ENCODE measurements around the gene KIAA0319L.

The KIAA0319L gene

DNA sequence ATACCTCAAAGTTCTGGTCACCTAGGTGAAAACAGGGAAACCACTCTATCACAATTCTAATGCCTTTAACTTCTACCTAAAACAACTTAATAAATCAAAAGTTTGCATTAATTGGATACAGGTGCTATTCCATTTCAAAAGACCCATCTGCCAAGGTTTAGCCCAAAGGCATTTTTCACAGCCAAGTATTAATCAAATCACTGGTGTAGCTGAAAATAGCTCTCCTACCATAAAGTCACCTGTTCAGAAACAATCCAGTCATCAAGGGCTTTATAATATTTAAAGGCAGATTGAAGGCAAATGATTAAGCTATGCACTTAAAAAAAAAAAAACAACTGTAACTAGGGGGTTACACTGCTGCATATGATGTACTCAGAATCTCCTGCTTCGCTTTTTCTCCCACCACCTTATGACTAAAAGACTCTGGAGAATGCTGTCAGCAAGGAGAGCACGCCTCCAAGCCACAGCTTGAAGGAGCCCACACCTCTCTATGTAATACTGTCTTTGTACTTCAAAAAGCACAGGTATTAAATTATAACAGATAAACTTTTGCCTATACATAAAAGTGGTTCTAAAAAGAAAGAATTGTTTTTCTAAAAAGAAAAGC, 20.5 kb downstream of the KIAA0319L start:
- no peak for DNase-seq (ENCODE audit: low read depth)

DNA sequence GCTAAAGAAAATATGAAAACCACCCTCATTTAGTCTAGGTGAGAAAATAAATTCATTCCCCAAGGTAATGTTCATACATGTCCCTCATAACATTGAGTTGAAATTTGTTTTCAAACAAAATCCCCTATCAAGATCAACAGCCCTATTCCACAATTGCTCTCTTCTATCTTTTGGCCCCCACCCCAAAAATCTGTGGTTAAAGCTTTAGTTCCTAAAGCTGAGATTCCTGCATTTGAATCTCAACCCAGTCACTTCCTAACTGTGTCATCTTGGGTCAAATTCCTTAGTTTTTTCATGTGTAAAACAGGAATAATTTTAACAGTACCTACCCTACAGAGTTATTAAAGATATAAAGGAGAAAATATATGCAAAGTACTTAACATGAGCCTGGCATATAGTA, 22.0 kb downstream of the KIAA0319L start:
- DNase-seq (ENCODE audit: low read depth): no peak

DNA sequence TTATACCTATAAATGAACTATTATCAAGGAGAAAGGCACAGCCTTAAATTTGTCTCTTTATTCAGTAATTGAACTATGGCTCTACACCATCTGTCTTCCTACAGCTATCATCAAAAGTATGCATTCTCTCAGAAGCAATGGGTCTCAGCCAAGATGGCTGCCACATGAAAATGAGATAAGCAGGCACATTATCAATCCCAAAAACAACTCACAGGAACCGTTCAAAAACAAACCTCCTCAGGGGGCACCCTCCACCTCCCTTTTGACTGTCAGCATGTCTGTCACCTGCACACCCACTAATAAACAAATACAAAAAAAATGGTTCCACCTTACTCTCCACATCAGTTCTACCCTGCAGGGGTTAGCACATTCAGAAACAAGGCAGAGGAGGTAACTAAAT, 23.6 kb downstream of the KIAA0319L start:
- DNase-seq (ENCODE audit: low read depth): no peak

- DNase-seq (ENCODE audit: low read depth): no peak
Measured at GRCh38 chr1:35532497-35533223, 24.5 kb downstream of the KIAA0319L start.

GRCh38 chr1:35531368-35531767, 25.8 kb downstream of the KIAA0319L start:
- no peak for DNase-seq (ENCODE audit: low read depth)

DNA sequence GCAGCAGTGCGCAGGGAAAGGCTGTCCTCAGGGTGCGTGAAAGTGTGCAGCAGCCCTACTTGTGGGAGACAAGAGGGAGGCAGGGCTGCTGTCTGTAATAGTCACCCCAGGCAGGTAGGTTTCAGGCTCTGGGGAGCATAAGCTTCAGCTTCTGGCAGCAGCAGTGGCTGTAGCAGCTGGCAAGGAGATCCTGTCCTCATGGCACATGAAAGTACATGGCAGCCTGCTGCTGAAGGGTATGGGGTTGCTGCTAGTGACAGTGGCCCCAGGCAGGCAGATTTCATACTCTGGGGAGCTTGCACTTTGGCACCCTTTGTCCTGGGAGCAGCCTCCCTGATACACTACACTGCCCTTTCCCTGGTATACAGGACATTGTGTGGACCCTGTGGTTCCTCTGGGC, 26.3 kb downstream of the KIAA0319L start:
- DNase-seq (ENCODE audit: low read depth): no peak

DNA sequence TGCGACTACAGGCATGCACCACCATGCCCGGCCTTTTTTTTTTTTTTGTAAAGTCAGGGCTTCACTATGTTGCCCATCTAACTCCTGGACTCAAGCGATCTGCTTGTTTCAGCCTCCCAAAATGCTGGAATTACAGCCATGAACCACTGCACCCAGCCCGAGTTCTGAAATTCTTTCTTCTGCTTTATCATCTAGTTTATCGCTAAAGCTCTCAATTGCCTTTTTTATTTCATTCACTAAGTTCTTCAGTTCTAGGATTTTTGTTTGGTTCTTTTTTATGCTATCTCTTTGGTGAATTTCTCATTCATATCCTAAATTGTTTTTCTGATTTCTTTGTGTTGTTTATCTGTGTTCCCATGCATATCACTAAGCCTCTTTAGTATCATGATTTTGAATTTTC, 27.0 kb downstream of the KIAA0319L start:
- DNase-seq (ENCODE audit: low read depth): no peak

DNA sequence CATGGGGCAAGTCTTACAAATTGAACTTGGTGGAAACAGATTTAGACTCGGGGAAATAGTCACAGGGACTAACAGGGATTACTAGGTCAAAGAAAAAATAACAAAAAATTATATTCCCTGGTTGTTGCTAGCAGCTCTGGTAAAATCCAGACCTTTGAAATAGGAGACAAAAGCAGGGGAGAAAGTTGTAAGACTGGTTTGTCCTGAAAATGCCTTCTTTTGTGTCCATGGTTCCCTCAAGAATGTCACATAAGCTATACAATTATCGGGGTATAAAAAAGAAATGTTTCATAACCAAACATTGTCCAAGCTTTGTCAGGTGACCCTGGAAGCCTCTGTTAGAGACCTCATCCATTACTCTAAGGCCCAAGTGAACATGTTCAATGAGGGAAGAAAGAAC, 33.1 kb downstream of the KIAA0319L start:
- DNase-seq (ENCODE audit: low read depth): no peak

DNA sequence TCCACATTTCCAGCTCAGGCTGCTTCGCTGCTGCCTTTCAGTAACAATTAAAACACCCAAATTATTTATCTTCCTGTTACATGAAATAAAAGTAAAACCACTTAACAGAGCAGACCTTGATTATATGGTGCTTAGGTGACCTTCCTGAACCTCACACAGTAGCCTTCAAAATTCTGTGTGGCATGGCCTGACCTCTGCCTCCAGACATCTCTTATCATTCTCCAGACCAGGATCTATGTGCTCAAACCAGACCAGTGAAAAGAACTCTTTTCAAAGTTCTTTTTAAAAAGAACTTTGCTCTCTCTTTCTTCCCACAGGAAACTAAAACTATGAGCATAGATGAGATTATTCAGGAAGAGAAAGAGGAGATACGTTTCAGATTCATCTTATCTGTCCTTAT, 37.8 kb downstream of the KIAA0319L start:
- no peak for DNase-seq (ENCODE audit: low read depth)

DNA sequence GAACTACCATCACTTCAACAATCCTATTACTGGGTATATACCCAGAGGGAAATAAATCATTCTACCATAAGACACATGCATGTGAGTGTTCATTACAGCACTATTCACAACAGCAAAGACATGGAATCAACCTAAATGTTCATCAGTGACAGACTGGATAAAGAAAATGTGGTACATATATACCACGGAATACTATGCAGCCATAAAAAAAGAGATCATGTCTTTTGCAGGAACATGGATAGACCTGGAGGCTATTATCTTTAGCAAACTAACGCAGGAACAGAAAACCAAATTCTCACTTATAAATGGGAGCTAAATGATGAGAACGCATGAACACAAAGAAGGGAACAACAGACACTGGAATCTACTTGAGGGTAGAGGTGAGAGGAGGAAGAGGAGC, 39.0 kb downstream of the KIAA0319L start:
- DNase-seq (ENCODE audit: low read depth): no peak

GRCh38 chr1:35511305-35511704, 45.9 kb downstream of the KIAA0319L start:
- no peak for DNase-seq (ENCODE audit: low read depth)

DNA sequence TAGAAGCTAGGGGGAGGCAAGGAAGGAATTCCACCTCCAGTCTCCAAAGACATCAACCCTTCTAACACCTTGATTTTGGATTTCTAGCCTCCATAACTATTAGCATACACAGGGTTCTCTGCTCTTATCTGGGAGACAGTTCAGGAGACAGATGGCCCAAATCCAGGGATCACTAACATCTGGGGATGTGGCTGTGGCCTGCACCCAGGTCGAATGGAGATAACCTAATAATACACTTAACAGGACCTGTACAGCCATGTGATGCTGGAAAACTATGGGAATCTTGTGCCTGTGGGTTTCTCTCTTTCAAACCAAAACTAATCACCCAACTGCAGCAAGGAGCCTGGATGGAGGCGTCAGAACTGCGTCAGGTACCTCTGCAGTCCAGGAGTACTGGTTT, 47.6 kb downstream of the KIAA0319L start:
- no peak for DNase-seq (ENCODE audit: low read depth)

DNA sequence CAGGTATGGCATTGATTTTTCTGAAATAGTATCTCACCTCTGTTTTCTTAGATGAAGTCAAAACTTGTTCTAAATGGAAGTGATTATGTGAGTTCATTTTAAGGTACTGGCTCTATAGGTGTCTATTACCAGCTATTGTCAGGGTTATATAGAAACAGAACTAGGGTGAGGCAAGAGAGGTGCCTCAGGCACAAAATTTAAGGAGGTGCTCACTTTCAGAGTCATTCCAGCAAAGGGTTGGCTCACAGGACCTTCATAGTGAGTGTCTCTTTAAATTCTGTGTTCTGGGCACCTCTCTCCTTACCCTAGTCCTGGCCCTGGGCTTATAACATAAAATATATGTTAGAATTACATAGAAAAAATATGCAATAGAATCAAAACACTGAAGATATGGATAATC, 49.3 kb downstream of the KIAA0319L start:
- DNase-seq (ENCODE audit: low read depth): no peak

GRCh38 chr1:35506960-35507912, 50.0 kb downstream of the KIAA0319L start:
- DNase-seq (ENCODE audit: low read depth): no peak

- DNase-seq (ENCODE audit: low read depth): peak; percentile 97
Measured at GRCh38 chr1:35505911-35506798, 51.0 kb downstream of the KIAA0319L start.

GRCh38 chr1:35502242-35502641, 55.0 kb downstream of the KIAA0319L start:
- no peak for DNase-seq (ENCODE audit: low read depth)

DNA sequence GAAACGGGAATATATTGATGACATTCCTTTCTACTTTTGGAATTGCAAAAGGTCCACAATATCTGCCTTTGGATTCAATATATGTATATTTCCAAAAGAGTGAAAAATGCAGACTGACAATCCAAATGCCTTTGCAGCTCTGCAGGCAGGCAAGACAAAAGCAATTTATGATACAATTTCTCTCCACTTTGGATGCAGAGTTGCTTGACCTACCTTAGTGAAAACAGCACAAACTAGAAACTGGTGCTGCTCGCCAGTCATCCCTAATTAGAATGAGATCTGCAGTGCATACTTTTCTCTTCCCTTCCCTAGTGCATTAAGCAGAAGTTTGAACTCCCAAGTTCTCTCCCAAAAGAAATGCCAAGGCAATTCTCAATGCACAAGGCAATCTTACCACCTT, 56.8 kb downstream of the KIAA0319L start:
- DNase-seq (ENCODE audit: low read depth): no peak

DNA sequence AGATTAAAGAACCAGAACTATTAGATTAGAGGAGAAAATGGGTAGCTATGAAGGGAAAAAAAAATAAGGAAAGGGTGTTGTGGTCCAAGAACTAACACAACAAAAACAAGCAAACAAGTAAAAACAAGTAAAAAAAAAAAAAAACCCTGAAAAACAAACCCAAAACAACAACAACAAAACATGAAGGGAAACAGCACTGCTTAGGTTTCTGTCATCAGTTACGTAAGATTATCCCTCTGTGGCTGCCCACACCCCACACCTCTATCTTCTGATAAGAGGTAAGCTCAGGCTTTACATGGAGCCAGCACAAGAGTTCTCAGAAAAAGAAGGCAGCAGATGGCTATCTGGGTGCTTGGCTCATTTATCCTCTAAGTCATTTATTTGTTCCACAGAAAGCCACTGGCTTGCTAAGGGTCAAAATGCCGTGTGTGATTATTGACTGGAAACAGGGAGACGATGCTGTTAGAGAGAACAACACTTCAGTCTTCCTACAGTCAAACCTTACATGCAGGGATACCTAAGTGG, 57.5 kb downstream of the KIAA0319L start:
- peak; percentile 77 for DNase-seq (ENCODE audit: low read depth)

DNA sequence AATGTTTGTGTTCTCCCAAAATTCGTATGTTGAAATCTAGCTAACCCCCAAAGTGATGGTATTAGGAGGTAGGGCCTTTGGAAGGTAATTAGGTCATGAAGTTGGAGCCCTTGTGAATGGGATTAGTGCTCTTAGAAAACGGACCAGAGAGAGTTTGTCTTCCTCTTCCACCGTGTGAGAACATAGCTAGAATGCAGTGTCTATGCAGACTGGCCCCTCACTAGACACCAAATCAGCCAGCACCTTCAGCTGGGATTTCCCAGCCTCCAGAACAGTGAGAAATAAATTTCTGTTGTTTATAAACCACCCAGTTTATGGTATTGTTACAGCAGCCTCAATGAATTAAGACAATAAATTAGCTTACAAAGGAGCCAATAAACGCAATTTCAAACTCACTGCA, 58.0 kb downstream of the KIAA0319L start:
- no peak for DNase-seq (ENCODE audit: low read depth)

DNA sequence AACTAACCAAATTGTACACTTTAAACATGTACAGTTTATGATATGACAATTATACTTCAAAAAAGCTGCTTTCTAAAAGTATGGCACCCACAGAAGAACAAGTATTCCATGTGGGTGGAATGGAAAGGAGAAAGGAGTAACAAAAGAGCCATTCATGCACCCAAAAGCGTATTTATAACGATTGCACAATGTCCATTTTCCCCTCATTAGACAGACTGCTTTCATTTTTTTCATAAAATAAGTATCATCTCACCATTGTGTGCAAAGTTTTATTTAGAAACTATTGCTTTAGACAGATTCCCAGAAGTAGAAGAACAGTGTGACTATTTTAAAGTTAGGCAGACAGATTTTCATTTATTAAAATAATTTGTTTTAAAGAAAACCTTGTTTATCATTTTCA, 59.6 kb downstream of the KIAA0319L start:
- DNase-seq (ENCODE audit: low read depth): no peak

DNA sequence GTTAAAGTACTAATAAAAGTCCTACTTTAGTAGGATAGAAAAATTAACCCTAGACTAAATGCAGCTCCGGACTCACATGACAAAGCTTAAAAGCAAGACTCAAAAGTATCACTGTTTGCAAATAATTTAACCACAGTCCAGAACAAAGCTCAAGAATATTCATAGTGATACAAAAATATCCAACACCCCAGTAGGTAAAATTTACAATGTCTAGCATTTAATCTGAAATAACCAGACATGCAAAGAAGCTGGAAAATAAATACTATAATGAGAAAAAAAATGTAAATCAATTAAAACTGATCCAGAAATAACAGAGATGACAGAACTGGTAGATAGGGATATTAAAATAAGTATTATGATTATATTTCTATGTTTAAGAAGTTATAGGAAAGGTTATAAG, 67.0 kb downstream of the KIAA0319L start:
- no peak for DNase-seq (ENCODE audit: low read depth)

DNA sequence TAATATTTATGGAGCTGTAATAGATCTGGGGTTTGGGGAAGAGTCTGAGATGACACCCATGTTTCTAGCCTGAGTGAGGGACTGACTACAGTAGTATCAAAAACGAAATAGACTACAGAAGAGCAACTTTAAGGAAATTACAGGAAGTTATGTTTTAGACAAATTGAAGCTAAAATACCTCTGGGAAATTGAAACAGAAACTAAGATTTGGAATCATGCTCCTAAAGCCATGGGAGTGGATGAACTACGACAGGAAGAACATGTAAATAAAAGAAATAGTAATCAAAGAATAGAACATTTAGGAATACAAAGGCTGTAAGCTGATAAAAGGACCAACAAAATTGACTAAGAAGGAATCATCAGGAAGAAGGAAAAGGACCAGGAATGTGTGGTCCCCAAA, 68.9 kb downstream of the KIAA0319L start:
- no peak for DNase-seq (ENCODE audit: low read depth)
